GM12872 (cell line): ENCODE measurements around the gene DMRT1.

Experiments
- TF ChIP-seq, protein P1 (sequence below): IDR thresholded peaks from 3 replicates; pipeline ENCODE4 v1.5.1; 2011; ENCODE audit warnings: low read depth, mild to moderate bottlenecking, low read length, moderate library complexity; ENCODE audit not compliant: insufficient read depth

The DMRT1 gene

DNA sequence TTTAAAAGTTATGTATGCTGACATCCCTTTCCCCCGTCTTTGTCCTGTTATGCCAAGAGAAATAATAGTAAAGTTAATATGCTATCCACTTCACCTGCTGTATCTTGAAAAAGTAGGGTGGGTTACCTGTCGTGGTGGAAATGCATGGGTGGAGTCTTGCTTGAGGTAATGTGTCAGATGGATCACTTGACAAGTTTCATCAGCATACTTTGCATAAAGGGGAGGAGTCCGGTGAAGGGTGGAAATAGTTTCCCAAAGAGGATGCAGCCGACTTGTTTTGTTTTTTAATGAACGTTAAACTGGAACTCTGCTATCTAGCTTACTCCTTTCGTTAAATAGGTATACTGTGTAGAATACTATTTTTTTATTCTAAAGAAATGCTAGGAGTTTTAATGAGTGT is 125.9 kb downstream of the DMRT1 start:
- TF ChIP-seq, protein P1, sequence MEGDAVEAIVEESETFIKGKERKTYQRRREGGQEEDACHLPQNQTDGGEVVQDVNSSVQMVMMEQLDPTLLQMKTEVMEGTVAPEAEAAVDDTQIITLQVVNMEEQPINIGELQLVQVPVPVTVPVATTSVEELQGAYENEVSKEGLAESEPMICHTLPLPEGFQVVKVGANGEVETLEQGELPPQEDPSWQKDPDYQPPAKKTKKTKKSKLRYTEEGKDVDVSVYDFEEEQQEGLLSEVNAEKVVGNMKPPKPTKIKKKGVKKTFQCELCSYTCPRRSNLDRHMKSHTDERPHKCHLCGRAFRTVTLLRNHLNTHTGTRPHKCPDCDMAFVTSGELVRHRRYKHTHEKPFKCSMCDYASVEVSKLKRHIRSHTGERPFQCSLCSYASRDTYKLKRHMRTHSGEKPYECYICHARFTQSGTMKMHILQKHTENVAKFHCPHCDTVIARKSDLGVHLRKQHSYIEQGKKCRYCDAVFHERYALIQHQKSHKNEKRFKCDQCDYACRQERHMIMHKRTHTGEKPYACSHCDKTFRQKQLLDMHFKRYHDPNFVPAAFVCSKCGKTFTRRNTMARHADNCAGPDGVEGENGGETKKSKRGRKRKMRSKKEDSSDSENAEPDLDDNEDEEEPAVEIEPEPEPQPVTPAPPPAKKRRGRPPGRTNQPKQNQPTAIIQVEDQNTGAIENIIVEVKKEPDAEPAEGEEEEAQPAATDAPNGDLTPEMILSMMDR, result no peak

DNA sequence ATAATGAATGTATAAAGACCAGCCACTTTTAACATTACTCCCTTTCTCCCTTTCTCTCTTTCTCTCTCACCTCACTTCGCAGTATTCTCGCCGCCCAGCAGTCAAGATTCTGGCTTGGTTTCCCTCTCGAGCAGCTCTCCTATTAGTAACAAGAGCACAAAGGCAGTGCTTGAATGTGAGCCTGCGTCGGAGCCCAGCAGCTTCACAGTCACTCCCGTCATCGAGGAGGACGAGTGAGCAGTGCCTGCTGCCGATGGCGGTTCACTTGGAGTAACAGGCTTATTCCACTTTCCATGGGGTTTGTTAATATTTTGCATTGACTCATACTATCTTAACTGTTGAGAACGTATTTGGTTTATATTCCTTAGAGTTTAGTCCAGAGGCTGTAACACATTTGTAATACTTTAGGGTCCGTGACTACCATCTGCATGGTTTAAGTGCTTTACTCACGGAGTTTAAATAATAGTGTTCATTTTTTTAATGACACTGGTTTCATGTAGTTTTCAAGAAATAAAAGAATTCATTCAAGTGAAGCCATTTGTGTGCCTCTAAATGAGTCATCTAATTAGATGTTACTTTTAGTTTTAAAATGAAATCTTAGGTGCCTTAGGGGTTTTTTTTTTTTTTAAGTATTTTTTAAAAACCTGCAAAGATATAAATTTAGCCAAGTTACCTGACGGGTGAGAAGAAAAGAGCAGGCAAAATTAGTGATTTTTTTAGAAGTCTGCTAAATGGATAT is 126.6 kb downstream of the DMRT1 start:
- TF ChIP-seq, protein P1, result no peak

DNA sequence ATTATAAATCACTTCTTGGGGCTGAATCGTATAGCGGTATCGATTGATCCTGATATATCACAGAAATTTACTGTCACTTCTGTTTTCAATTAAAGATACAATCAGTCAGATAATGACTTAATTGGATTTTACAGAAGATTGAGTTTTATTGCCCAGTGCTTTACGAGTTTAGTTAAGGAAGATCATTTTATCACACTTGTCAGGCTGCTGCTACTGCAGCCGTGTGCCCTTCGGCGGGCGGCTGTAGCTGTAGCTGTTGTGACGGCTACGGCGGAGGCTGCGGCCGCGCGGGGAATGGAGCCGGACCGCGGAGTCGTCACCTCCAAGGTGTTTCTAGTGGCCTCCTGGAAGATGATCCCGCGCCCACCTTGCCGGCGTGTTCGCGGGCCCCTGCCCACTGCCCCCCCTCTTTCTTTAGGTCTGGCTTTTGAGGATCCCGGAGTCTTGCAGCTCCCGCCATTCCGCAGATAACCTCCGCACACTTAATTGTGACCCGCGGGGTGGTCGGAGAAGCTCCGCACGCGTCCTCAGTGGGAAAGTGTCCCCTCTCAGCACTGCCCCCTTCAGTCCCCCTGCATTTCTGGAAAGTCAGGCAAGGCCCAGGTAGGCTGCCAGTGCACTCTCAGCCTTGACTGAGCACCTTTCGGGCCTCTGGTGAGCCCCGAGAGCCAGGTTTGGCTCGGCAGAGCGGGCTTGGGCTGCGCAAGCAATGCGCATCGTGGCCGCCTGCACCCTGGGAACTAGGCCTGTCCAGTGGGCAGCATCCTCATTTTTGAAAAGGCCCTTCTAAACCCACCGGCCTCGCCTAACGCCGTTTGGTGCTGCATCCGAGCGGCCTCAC is 128.0 kb downstream of the DMRT1 start:
- TF ChIP-seq, protein P1, result no peak

GRCh38 chr9:970151-970996 is 128.9 kb downstream of the DMRT1 start:
- TF ChIP-seq, protein P1, result no peak

- TF ChIP-seq, protein P1, result no peak
These were observed 130.5 kb downstream of the DMRT1 start for GRCh38 chr9:971901-972500.

GRCh38 chr9:972501-973294 is 131.2 kb downstream of the DMRT1 start:
- TF ChIP-seq, protein P1, result no peak
